Skin epidermis (tissue), 12 donors: ENCODE data around the gene MAGI1.
"Not testable (repeated sequence)": the region's sequence is repeated elsewhere in the genome, so short reads cannot be mapped to it uniquely, and the experiment has no call there.

Experiments
- H3K27ac ChIP-seq, 21 experiments: fragments of 200-600 bp; sonication (generic) in 11 of 21; one replicate each; pipeline ENCODE4 v1.5.0; 2020; ENCODE audit warnings: mild to moderate bottlenecking in 3 of 21, inconsistent platforms in 2 of 21, moderate library complexity in 2 of 21
- H3K4me3 ChIP-seq, 7 experiments: fragments of 200-600 bp; sonication (generic) in 2 of 7; one replicate each; pipeline ENCODE4 v1.5.0; 2020; ENCODE audit warnings: inconsistent platforms in 2 of 7, mild to moderate bottlenecking in 2 of 7, moderate library complexity in 1 of 7

The MAGI1 gene

DNA sequence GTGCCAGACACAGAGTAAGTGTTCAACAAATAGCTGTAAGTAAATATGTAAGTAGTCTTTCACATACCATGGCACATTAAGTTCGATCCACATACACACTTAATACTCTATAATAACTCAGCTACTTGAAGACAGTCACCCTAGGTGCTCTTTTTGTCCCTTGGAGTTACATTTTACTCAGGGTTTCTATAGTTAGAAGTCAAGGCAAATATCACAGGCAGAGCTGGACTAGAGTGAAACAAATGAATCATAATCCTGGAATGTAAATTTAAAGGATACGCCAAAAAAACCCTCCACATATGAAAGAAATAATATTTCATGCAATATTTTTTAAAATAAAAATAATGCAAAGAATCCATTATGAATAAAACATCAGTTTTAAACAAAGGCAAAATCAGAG lies 461.8 kb downstream of the MAGI1 start:
- Histone ChIP-seq H3K27ac (no peak overlapping the region), H3K4me3 (no peak overlapping the region)

- H3K27ac ChIP-seq = no peak overlapping the region
- no peak overlapping the region for H3K4me3 ChIP-seq
These were observed 462.5 kb downstream of the MAGI1 start for GRCh38 chr3:65576228-65576627.

DNA sequence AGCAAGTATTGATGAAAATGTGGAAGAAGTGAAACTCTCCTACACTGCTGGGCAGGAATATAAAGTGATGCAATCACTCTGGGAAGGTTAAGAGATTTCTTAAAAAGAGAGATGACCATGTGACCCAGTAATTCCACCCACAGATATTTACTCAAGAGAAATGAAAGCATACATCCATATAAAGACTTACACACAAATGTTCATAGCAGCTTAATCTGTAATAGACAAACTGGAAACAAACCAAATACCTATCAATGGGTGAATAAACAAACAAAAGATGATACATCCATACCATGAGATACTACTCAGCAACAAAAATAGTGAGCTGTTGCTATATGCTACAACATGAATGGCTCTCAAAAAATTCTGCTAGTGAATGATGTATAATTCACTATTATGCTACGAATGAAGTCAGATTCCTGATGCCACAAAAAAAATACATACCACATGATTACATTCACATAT lies 463.3 kb downstream of the MAGI1 start:
- no peak overlapping the region for H3K27ac ChIP-seq

DNA sequence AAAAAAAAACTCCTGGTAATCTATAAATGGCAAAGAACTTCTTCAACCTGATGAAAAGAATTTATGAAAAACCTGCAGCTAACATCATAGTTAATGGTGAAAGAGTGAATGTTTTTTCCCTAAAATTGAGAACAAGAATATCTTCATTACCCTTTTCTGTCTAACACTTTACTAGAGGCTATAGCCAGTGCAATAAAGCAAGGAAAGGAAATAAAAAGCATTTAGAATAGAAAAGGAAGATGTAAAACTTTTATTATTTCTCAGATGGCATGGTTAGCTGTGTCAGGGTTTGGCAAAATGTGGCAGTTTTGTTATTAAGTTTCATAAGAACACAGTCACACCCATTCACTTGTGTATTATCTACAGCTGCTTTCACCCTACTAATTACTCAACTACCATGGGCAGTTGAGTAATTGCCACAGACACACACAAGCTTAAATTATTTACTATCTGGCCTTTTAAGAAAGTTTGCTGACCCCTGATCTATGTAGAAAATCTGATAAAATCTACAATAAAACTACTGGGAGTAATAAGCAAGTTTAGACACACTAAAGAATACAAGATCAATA lies 465.1 kb downstream of the MAGI1 start:
- H3K4me3 ChIP-seq = no peak overlapping the region
- H3K27ac ChIP-seq = no peak overlapping the region

More for the DNA sequence above, 463.3 kb downstream of the MAGI1 start:
- no peak overlapping the region for H3K4me3 ChIP-seq

- Histone ChIP-seq H3K4me3 (no peak overlapping the region), H3K27ac (no peak overlapping the region)
These were observed 466.4 kb downstream of the MAGI1 start for GRCh38 chr3:65572175-65572777.

DNA sequence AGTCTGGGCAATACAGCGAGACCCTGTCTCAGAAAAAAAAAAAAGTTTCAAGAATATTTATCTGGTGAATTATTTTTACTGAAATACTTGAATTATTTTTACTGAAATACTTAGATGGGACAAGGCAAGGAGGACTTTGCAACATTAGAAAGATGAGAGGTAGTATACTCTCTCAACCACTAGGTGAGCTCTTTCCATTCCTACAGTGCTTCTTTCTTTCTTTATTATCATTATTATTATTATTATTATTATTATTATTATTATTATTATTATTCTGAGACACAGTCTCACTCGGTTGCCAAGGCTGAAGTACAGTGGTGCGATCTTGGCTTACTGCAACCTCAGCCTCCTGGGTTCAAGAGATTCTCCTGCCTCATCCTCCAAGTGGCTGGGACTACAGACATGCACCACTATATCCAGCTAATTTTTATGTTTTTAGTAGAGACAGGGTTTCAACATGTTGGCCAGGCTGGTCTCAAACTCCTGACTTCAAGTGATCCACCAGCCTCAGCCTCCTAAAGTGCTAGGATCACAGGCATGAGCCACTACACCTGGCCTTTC lies 468.8 kb downstream of the MAGI1 start:
- Histone ChIP-seq H3K4me3 (no peak overlapping the region), H3K27ac (no peak overlapping the region)

DNA sequence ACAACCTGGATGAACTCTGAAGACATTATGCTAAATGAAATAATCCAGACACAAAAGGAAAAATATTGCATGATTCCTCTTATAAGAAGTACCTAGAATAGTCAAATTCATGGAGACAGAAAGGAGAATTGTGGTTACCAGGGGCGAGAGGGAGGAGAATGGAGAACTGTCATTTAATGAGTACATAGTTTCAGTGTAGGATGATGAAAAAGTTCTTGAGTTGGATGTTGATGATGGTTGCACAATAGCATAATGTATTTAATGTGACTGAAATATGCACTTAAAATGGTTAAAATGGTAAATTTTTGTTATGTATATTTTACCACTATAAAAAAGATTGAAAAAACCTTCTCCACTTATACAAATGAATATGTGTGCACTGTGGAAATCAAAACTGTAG lies 469.6 kb downstream of the MAGI1 start:
- Histone ChIP-seq H3K27ac (no peak overlapping the region), H3K4me3 (no peak overlapping the region)

- no peak overlapping the region for H3K4me3 ChIP-seq
These were observed 470.2 kb downstream of the MAGI1 start for GRCh38 chr3:65568497-65568896.

GRCh38 chr3:65565744-65566143 lies 473.0 kb downstream of the MAGI1 start:
- H3K4me3 ChIP-seq, H3K27ac ChIP-seq: not testable (repeated sequence)

More at GRCh38 chr3:65568497-65568896, 470.2 kb downstream of the MAGI1 start:
- peak overlapping the region in 1 of 21 experiments; percentile 26 for H3K27ac ChIP-seq

DNA sequence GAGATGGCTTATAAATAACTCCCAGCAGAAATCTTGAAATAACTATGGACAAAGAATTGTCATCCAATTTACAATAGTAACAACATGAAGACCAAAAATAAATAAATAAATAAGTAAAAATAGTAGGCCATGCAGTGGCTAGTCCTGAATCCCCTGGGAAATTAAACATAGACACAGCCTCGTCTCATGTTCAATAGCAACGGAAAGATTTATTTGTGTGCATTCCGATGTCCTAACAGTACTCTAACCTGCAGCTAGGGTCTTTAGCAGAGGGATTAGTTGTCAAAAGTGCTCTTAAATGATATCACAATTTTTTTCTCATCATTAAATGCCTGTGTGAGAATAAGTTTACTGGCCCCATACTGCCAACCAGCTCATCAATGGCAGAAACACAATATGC lies 474.2 kb downstream of the MAGI1 start:
- Histone ChIP-seq H3K4me3 (no peak overlapping the region), H3K27ac (no peak overlapping the region)

DNA sequence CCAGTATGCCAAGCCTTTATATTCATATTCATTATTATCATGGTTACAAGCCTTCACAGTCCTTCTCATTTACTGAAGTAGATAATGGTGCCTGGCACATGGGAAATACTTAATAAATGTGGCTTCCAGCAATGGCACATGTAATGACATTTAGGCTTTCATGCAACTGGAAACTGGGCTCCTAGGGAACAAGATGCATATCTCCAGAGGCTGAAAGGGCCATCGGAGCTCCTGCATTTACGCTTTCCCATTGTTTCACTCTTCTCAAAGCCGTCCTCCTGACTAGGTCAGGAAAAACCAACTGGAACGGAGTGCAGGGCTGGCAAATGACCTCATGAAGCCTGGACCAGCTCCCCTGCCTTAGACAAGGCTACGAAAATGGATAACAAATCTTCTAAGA lies 474.9 kb downstream of the MAGI1 start:
- H3K4me3 ChIP-seq = no peak overlapping the region
- no peak overlapping the region for H3K27ac ChIP-seq

DNA sequence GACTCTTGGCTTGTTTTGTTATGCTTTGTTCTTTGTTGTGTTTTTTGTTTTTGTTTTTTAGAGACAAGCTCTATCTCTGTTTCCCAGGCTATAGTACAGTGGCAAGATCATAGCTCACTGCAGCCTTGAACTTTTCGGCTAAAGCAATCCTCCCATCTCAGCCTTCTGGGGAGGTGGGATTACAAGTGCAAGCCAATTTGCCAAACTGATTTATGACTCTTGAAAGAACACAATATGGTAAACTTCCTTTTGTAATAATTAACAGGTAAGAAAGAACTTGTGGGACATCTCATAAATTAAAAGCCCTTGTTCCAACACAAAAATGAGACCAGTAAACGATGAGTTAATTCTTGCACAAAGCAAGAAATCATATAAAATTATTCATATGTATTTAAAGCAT lies 476.3 kb downstream of the MAGI1 start:
- no peak overlapping the region for H3K27ac ChIP-seq
- H3K4me3 ChIP-seq = no peak overlapping the region

- no peak overlapping the region for H3K4me3 ChIP-seq
These were observed 477.1 kb downstream of the MAGI1 start for GRCh38 chr3:65561617-65562016.

GRCh38 chr3:65560901-65561300 lies 477.8 kb downstream of the MAGI1 start:
- Histone ChIP-seq H3K4me3 (no peak overlapping the region), H3K27ac (no peak overlapping the region)

More at GRCh38 chr3:65561617-65562016, 477.1 kb downstream of the MAGI1 start:
- no peak overlapping the region for H3K27ac ChIP-seq

DNA sequence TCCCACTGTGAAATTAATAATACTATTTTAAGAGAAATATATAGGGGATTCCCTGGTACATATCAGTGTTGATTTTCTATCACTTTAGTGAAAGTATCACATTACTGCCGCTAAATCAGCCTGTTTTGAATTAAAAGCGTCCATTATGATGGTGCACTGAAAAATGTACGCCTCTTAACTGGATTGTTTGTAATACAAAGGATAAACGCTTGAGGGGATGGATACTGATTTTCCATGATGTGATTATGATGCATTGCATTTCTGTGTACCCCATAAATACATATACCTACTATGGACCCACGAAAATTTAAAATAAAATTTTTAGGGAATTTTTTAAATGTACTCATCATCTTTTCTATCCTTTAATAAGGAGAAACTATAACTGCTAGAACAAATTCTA lies 478.6 kb downstream of the MAGI1 start:
- Histone ChIP-seq H3K4me3 (no peak overlapping the region), H3K27ac (no peak overlapping the region)

DNA sequence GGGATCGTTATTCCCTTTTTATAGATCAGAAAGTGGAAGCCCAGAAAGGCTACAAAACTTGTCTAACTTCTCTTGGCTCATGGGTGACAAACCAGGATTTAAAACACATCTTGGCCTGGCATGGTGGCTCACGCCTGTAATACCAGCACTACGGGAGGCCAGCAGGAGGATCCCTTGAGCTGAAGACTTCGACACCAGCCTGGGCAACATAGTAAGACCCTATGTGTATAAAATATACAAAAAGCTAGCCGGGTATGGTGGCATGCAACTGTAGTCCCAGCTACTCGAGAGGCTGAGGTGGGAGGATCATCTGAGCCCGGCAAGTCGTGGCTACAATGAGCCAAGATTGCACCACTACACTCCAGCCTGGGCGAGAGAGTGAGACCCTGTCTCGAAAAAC lies 479.1 kb downstream of the MAGI1 start:
- H3K27ac ChIP-seq = no peak overlapping the region
- no peak overlapping the region for H3K4me3 ChIP-seq

GRCh38 chr3:65558826-65559225 lies 479.9 kb downstream of the MAGI1 start:
- H3K4me3 ChIP-seq = no peak overlapping the region
- no peak overlapping the region for H3K27ac ChIP-seq

DNA sequence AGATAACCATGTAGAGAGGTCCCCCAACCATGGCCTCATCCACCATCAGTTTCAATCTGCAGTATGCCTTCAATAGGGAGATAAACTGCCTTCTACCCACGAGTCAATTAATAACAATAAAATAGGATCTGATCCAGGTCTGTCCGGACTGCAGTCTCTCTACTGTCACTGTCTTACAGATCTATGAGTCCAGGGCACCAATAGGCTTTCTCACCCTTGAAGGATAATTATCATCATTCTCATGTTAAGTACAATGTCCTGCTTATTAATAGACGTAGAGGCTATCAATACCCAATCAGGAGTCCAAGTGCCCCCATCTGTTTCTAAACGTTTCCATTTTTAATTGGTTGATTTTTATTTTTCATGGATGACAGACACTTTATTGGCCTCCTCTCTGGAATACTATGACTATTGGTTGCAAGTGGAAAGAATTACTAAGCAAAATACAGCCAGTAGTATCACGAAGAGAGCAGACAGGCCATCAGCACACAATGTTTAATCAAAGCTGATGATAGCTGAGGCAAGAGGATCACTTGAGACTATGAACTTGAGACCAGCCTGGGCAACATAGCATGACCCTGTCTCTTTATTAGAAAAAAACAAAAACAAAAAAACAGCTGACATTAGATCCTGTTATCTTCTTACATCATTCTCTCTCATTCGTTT lies 480.7 kb downstream of the MAGI1 start:
- Histone ChIP-seq H3K27ac (no peak overlapping the region), H3K4me3 (no peak overlapping the region)

DNA sequence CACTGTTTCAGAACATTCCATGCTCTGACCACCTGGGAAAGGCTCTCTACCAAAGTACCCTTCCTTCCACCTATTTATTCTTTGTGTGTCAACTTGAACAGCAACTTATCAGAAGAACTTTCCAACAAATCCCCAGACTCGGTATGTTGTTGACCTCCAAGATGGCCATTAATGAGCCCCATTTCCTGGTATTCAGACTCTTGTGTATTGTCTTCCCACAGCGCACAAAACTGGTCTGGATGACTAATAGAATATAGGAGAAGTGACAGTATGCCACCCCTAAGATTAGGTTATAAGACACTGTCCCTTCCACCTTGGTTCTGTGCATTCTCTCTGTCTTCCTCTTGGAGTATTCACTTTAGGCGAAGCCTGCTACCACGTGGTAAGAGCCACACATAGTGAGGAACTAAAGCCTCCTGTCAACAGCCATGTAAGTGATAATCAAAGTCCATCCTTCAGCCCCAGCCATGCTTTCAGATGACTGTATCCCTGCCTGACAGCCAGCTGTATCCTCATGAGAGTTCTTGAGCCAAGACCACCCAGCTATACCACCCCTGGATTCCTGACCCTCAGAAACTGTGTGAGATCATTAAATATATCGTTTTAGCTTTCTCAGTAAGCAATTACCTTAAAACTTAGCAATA lies 481.7 kb downstream of the MAGI1 start:
- H3K27ac ChIP-seq = no peak overlapping the region
- H3K4me3 ChIP-seq = no peak overlapping the region

DNA sequence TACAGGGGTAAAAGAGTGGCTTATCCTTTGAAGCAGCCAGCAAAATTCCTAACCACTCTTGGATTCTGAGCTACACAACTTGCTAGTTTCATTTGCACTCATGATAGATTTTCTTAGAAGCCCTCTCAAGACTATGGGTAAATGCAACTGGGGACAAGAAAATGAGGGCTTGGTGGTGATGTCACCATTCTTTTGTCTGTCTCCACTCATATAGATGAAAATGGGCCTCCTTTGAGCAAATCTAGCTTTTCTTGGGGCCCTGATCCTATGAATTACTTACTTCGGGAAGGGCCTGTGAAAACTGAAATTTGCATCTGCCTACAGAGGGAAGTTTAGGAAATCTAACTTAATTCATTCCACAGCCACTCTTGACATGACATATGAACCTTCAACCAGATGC lies 486.3 kb downstream of the MAGI1 start:
- H3K4me3 ChIP-seq = no peak overlapping the region
- peak overlapping the region in 2 of 21 experiments; percentile 30 to 35 for H3K27ac ChIP-seq
